Nephron (organoid): ENCODE results near the gene C10orf71.

ENCODE experiments used
- H3K27ac Mint-ChIP-seq, 3 experiments: 2 replicates each; pipeline ENCODE4 v1.8.0; 2020; ENCODE audit warnings: mixed read lengths in 3 of 3, mild to moderate bottlenecking in 2 of 3, moderate library complexity in 1 of 3
- H3K27me3 Mint-ChIP-seq: 2 replicates; pipeline ENCODE4 v1.8.0; 2021; ENCODE audit warnings: low read depth, mild to moderate bottlenecking, moderate library complexity, mixed read lengths
- H3K36me3 Mint-ChIP-seq: 2 replicates; pipeline ENCODE4 v1.8.0; 2020; ENCODE audit warnings: low read depth, mixed read lengths
- H3K4me1 Mint-ChIP-seq: 2 replicates; pipeline ENCODE4 v1.8.0; 2020; ENCODE audit warnings: mixed read lengths
- H3K4me3 Mint-ChIP-seq, 3 experiments: 2 replicates each; pipeline ENCODE4 v1.8.0; 2020; ENCODE audit warnings: mild to moderate bottlenecking in 3 of 3, mixed read lengths in 3 of 3, moderate library complexity in 2 of 3
- H3K9me3 Mint-ChIP-seq: 2 replicates; pipeline ENCODE4 v1.8.0; 2020; ENCODE audit warnings: mixed read lengths
- TF ChIP-seq, protein P1 (sequence below), 3 experiments: fragments of 200-600 bp; sonication (generic); IDR thresholded peaks; one replicate each; pipeline ENCODE4 v1.5.0; 2021; ENCODE audit warnings: antibody characterized with exemption in 3 of 3; ENCODE audit not compliant: unreplicated experiment in 3 of 3

Gene C10orf71

DNA sequence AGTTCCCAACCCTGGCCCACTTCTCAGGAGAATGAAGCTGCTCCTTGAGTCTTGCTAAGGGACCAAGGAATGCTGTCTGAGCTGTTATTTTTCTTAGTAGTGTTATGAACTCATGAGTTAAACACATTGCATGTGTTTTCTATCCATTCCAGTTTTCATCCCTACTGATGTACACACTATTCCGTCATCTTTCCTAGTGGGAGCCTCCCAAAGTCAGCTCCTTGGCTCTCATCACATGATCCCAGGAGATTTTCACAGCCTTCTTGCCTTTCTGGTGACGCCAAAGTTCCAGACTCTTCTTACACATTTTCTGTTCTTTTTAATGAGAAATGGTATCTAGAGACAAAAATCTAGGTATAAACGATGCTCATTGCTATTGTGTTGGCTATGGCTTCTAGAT, 8.4 kb upstream of the C10orf71 start:
- Mint-ChIP-seq H3K36me3 (no peaks in the 10 kb centered on the region), H3K27me3 (peaks cover 23% of the 10 kb centered on the region), H3K4me1 (peaks cover 5% of the 10 kb centered on the region), H3K4me3 (no peak overlapping the region), H3K9me3 (no peaks in the 10 kb centered on the region), H3K27ac (no peak overlapping the region)
- TF ChIP-seq, protein P1, sequence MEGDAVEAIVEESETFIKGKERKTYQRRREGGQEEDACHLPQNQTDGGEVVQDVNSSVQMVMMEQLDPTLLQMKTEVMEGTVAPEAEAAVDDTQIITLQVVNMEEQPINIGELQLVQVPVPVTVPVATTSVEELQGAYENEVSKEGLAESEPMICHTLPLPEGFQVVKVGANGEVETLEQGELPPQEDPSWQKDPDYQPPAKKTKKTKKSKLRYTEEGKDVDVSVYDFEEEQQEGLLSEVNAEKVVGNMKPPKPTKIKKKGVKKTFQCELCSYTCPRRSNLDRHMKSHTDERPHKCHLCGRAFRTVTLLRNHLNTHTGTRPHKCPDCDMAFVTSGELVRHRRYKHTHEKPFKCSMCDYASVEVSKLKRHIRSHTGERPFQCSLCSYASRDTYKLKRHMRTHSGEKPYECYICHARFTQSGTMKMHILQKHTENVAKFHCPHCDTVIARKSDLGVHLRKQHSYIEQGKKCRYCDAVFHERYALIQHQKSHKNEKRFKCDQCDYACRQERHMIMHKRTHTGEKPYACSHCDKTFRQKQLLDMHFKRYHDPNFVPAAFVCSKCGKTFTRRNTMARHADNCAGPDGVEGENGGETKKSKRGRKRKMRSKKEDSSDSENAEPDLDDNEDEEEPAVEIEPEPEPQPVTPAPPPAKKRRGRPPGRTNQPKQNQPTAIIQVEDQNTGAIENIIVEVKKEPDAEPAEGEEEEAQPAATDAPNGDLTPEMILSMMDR (IDR thresholded peaks at IDR 0.05; ENCODE audit: unreplicated experiment in 3 of 3) = no peak

DNA sequence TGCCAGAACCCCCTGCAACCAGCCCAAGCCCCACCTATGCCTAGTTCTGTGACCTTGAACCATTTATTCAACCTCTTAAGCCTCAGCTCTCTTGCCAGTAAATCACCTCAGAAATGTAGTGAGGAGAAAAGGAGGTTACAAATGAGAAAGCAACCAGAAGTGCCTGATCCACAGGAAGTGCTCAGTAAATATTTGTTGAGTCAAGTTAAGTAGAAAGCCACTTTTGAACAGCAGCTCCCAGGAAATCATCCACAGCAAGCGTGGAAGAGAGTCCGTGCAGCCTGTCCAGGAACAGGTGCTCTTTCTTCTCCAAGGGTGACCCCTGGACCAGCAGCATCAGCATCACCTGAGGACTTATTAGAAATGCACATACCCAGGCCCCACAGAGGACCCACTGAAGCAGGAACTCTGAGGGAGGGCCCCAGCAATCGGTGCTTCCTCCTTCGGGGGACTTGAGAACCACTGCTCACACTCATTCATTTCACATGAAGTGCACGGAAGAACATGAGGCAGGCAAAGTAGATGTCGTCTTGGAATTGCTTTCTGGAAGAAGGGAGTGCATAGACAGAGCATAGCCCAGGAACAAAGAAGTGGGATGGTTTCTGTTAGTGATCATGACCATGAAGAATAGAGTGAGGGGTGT, 6.3 kb upstream of the C10orf71 start:
- H3K9me3 Mint-ChIP-seq = no peaks in the 10 kb centered on the region
- H3K4me1 Mint-ChIP-seq = peaks cover 19% of the 10 kb centered on the region
- TF ChIP-seq, protein P1 (IDR thresholded peaks at IDR 0.05; ENCODE audit: unreplicated experiment in 3 of 3) = no peak
- H3K4me3 Mint-ChIP-seq = no peak overlapping the region
- H3K27ac Mint-ChIP-seq = no peak overlapping the region
- H3K27me3 Mint-ChIP-seq = peaks cover 27% of the 10 kb centered on the region
- no peaks in the 10 kb centered on the region for H3K36me3 Mint-ChIP-seq

DNA sequence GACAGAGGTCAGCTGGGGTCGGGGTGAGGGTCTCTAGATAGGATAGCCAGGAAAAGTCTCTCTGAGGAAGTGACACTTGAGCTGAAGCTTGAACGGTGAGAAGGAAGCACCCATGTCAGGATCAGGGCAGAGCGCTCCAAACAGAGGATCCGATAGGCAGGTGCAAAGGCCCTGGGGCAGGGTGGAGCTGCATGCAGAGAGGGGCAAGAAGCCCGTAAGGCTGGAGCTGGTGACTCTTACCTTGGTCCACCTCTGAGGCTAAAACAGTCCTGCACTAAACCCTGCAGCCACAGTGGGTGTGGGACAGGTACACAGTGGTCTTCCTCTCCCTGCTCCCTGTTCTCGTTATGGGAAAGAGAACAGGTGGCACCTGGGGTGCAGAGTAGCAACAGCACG, 5.8 kb upstream of the C10orf71 start:
- H3K36me3 Mint-ChIP-seq = no peaks in the 10 kb centered on the region
- H3K4me3 Mint-ChIP-seq = no peak overlapping the region
- peaks cover 30% of the 10 kb centered on the region for H3K27me3 Mint-ChIP-seq
- peaks cover 24% of the 10 kb centered on the region for H3K4me1 Mint-ChIP-seq
- no peak overlapping the region for H3K27ac Mint-ChIP-seq
- TF ChIP-seq, protein P1 (IDR thresholded peaks at IDR 0.05; ENCODE audit: unreplicated experiment in 3 of 3) = no peak
- no peaks in the 10 kb centered on the region for H3K9me3 Mint-ChIP-seq

DNA sequence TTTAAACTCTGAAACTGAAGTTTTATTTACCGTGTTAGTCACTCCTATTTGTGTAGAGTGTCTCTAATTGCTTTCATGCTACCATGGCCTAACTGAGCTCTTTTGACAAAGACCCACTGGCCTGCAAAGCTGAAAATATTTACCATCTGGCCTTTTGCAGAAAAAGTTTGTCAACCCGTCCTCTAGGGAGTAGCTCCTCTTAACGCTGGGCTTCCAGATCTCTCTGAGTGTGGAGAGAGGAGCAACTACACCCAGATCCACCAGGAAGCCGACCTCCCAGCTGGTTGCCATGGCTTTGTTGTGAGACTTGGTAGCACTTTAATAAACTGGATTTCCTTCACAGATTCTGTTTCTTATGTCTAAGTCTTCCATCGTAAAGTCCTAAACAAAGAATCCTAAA, 4.2 kb upstream of the C10orf71 start:
- H3K4me1 Mint-ChIP-seq = peaks cover 38% of the 10 kb centered on the region
- H3K27me3 Mint-ChIP-seq = peaks cover 42% of the 10 kb centered on the region
- no peak overlapping the region for H3K4me3 Mint-ChIP-seq
- TF ChIP-seq, protein P1 (IDR thresholded peaks at IDR 0.05; ENCODE audit: unreplicated experiment in 3 of 3) = no peak
- no peaks in the 10 kb centered on the region for H3K36me3 Mint-ChIP-seq
- H3K9me3 Mint-ChIP-seq = no peaks in the 10 kb centered on the region
- H3K27ac Mint-ChIP-seq = no peak overlapping the region

DNA sequence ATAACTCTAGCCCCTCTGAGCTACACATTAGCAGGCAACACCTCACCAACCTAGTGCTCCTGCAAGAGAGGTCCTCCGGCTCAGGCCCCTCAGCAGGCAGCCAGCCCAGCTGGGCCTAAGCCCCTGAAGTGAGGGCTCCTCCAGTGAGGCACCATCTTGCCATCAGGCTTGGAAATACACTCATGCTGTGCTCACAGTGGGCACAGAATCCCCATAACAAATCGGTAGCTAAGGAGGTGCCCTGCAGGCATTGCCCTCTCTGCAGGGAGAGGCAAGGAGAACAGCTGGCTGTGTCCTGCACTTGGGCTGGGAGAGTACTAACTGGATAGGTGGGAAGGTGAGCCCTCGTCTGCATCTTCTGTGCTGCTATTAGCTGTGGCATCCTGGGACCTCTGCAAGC, 3.7 kb upstream of the C10orf71 start:
- Mint-ChIP-seq H3K27me3 (peaks cover 42% of the 10 kb centered on the region), H3K9me3 (no peaks in the 10 kb centered on the region), H3K27ac (no peak overlapping the region), H3K4me1 (peaks cover 44% of the 10 kb centered on the region), H3K4me3 (no peak overlapping the region), H3K36me3 (no peaks in the 10 kb centered on the region)
- TF ChIP-seq, protein P1 (IDR thresholded peaks at IDR 0.05; ENCODE audit: unreplicated experiment in 3 of 3) = no peak

DNA sequence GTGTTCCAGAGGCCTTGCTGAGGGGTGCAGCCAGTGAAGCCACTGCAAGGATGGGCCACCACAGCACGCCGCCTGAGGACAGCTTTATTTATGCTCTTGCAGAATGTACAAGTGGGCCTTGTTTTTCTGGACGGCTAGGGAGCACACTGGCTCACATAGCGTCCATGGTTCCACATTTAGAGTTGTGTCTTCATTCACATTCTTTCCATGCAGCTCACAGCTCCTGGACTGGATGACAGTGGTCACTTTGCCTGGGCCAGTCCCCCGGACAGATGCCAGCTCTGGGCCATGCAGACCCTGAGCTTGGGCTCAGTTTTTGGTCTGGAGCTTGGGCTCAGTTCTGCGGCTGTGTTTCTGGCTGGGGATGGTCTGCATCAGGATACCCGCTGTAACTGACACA, 2.6 kb upstream of the C10orf71 start:
- H3K4me3 Mint-ChIP-seq = no peak overlapping the region
- H3K27ac Mint-ChIP-seq = no peak overlapping the region
- H3K4me1 Mint-ChIP-seq = peaks cover 52% of the 10 kb centered on the region
- no peaks in the 10 kb centered on the region for H3K36me3 Mint-ChIP-seq
- TF ChIP-seq, protein P1 (IDR thresholded peaks at IDR 0.05; ENCODE audit: unreplicated experiment in 3 of 3) = no peak
- H3K27me3 Mint-ChIP-seq = peaks cover 42% of the 10 kb centered on the region
- no peaks in the 10 kb centered on the region for H3K9me3 Mint-ChIP-seq
